ENCODE measurements around the gene FBXL19. TPM values are rescaled to one million over a fixed set of nuclear protein-coding genes. Genes with fewer than 3 reads are reported as not detected.

FBXL19 gene
- total and polyA plus RNA-seq, 9 of the 15 experiments (the other 6 are each of a cell fraction or from before 2014, with no cell fraction given): 0.13 to 48.0 (median 13.5) TPM; not detected in 1

- TF ChIP-seq NBN (IDR thresholded peaks at IDR 0.05; ENCODE audit: low read depth) (peak; percentile 16; the same call in 1 of the 2 replicates), CEBPB (tag; IDR thresholded peaks at IDR 0.05) (no peak), ELF1 (tag; IDR thresholded peaks at IDR 0.05) (no peak), HMBOX1 (IDR thresholded peaks at IDR 0.05) (no peak), ESRRB (CRISPR knock-in tag; IDR thresholded peaks at IDR 0.05; ENCODE audit: borderline replicate concordance) (no peak), CREM (IDR thresholded peaks at IDR 0.05; ENCODE audit: low read depth) (peak; percentile 48; the same call in 1 of the 2 replicates), ZBTB8A (IDR thresholded peaks at IDR 0.05; ENCODE audit: partially characterized antibody) (no peak), STAT6 (CRISPR knock-in tag; IDR thresholded peaks at IDR 0.05) (no peak; the same call in none of the 2 replicates), HLTF (IDR thresholded peaks at IDR 0.05) (no peak), ZNF76 (CRISPR knock-in tag; IDR thresholded peaks at IDR 0.05; ENCODE audit: borderline replicate concordance) (no peak), ELF2 (CRISPR knock-in tag; IDR thresholded peaks at IDR 0.05) (no peak; the same call in 1 of the 2 replicates), CBFA2T2 (conservative IDR thresholded peaks at IDR 0.05) (no peak), NFXL1 (CRISPR knock-in tag; IDR thresholded peaks at IDR 0.05) (no peak), CEBPZ (IDR thresholded peaks at IDR 0.05; ENCODE audit: borderline replicate concordance, low read depth, low read length) (no peak), EGR1 (conservative IDR thresholded peaks at IDR 0.05) (no peak), DDX20 (tag; IDR thresholded peaks at IDR 0.05; ENCODE audit: low read depth) (no peak), SNAPC5 (CRISPR knock-in tag; IDR thresholded peaks at IDR 0.05) (no peak), SPI1 (IDR thresholded peaks at IDR 0.05; ENCODE audit: borderline replicate concordance, low read depth, low read length) (no peak), DLX4 (CRISPR knock-in tag; IDR thresholded peaks at IDR 0.05) (no peak), PTTG1 (tag; IDR thresholded peaks at IDR 0.05; ENCODE audit: low read depth) (no peak), LEF1 (IDR thresholded peaks at IDR 0.05) (no peak), ARID1B (IDR thresholded peaks at IDR 0.05) (no peak; the same call in 1 of the 2 replicates), ZNF408 (CRISPR knock-in tag; IDR thresholded peaks at IDR 0.05; ENCODE audit: low read depth) (0 out of 2 replicates have a peak, but pooled peaks have one; percentile 34)
Measured at GRCh38 chr16:30921748-30922419, 1.5 kb upstream of the FBXL19 start (continued).

Measured in K562 (cell line).